HG02885 (cell line): ENCODE data around the gene POLR3A.
A peak's percentile ranks its signal among the peaks of the same experiment; 100 is the strongest.
"Not testable (repeated sequence)": the region's sequence is repeated elsewhere in the genome, so short reads cannot be mapped to it uniquely, and the experiment has no call there.

Experiments used
- ATAC-seq: cut with Tn5 transposase; IDR thresholded peaks from one replicate; pipeline ENCODE4 v1.9.1; 2021; ENCODE audit warnings: mild to moderate bottlenecking; ENCODE audit not compliant: unreplicated experiment, poor library complexity

The POLR3A gene

GRCh38 chr10:78029269-78030226 is at the start of gene POLR3A:
TSS of gene POLR3A (minus strand) at chr10:78029515. CDS start at chr10:78029407, 108 bp downstream.
- peak; percentile 60 for ATAC-seq

- ATAC-seq = no peak
Observed at GRCh38 chr10:78078539-78079330, 49.4 kb upstream of the POLR3A start.

GRCh38 chr10:78075806-78076205 is 46.5 kb upstream of the POLR3A start:
- ATAC-seq = not testable (repeated sequence)

- no peak for ATAC-seq
Observed at GRCh38 chr10:78072504-78072903, 43.2 kb upstream of the POLR3A start.

GRCh38 chr10:78071857-78072179 is 42.5 kb upstream of the POLR3A start:
- no peak for ATAC-seq

- ATAC-seq = no peak
Observed at GRCh38 chr10:78071140-78071856, 42.0 kb upstream of the POLR3A start.

GRCh38 chr10:78070726-78071125 is 41.4 kb upstream of the POLR3A start:
- ATAC-seq = no peak

GRCh38 chr10:78070064-78070463 is 40.7 kb upstream of the POLR3A start:
- not testable (repeated sequence) for ATAC-seq

- no peak for ATAC-seq
Observed at GRCh38 chr10:78069151-78069550, 39.8 kb upstream of the POLR3A start.

- no peak for ATAC-seq
Observed at GRCh38 chr10:78066728-78067430, 37.6 kb upstream of the POLR3A start.

- ATAC-seq = no peak
Observed at GRCh38 chr10:78066012-78066411, 36.7 kb upstream of the POLR3A start.

- ATAC-seq = no peak
Observed at GRCh38 chr10:78065611-78066010, 36.3 kb upstream of the POLR3A start.

- ATAC-seq = not testable (repeated sequence)
Observed at GRCh38 chr10:78064919-78065318, 35.6 kb upstream of the POLR3A start.

- no peak for ATAC-seq
Observed at GRCh38 chr10:78063236-78063635, 33.9 kb upstream of the POLR3A start.

- ATAC-seq = no peak
Observed at GRCh38 chr10:78062296-78062695, 33.0 kb upstream of the POLR3A start.

GRCh38 chr10:78059906-78060702 is 30.8 kb upstream of the POLR3A start:
- ATAC-seq = no peak

- ATAC-seq = no peak
Observed at GRCh38 chr10:78058562-78058961, 29.2 kb upstream of the POLR3A start.

- no peak for ATAC-seq
Observed at GRCh38 chr10:78053211-78053868, 24.0 kb upstream of the POLR3A start.

- ATAC-seq = no peak
Observed at GRCh38 chr10:78049851-78050250, 20.5 kb upstream of the POLR3A start.
